Stimulated activated CD4-positive, alpha-beta T cell treated with anti-CD3 and anti-CD28 coated beads, Interleukin-4, amount 100 ng/mL, for 1 hour (primary cell): ENCODE measurements around the gene TNK1.

Experiments used
- DNase-seq: peaks from one replicate; pipeline ENCODE4 v3.0.0-alpha.2; 2020

Gene TNK1

GRCh38 chr17:7437369-7437863 is 56.5 kb downstream of the TNK1 start:
- no peak for DNase-seq

DNA sequence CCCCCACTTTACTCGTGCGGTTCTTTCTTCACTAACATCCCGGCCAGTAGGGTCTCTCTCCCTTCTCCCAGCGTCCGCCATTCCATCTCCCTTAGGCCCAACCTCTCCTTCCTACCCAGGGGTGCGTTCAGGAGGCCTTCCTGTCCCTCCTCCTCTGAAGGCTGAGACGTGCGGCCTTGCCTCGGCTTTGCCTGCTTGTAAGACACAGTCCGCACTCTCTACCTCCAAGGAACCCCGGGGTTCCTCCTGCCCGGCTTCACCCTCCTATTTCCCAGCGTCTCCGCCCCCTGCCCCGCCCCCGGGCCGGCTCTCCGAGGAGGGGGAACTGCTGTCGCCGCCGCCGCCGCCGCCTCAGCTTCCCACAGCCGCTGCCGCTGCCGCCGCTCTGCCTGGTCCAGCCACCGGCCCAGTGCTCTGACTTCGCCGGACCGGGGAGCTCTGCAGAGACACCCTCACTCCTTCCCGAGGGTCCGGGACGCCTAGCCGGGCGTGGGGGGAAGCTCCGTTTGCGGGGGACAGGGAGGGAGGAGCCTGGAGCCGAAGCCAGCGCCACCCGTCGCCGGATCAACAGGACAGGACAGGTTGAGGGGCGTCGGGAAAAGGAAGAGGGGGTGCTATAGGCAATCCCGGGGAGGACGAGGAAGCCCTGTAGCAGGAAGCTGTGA is 57.2 kb downstream of the TNK1 start:
- peak; percentile 73 for DNase-seq

DNA sequence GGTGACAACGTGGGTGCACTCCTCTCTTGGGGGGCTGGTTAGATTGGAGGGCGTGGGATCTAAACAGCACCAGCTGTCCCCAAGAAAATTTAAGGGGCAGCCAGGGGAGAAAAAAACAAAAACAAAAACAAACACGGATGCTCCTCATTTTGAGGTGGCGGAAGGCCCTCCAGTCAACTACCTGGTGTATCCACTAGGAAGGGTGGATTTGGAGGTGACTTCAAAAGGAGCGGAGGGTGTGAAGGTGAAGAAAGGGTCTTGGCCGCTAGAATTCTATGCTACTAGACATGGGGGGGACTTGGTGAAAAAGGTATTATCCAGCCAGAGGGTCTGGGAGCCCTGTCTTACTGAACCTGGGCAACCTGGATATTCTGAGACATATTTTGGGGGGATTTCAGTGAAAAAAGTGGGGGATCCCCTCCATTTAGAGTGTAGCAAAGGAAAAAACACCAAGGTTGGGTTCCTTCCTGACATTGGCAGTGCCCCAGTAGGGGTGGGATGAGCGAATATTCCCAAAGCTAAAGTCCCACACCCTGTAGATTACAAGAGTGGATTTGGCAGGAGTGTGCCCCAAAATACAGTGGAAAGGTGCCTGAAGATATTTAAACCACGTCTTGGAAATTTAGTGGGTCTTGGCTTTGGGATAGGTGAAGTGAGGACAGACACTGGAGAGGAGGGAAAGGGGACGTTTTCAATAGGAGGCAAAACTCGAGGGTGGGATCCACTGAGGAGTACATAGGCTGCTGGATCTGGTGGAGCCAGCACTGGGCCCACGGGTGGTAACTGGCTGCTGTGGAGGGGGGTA is 58.0 kb downstream of the TNK1 start:
- DNase-seq, result no peak
